Fibroblast of lung (primary cell): Measurements from ENCODE around the gene DNAJB13.

Source experiments
- CTCF ChIP-seq, 2 donors: IDR thresholded peaks in 1 of 2; conservative IDR thresholded peaks in 1 of 2; 1 replicate in 1 of 2; 2 replicates in 1 of 2; pipeline ENCODE4 v1.5.1; 2011 to 2012; ENCODE audit warnings: low read length in 2 of 2, control low read depth in 1 of 2, inconsistent platforms in 1 of 2, low read depth in 1 of 2, mild to moderate bottlenecking in 1 of 2
- EZH2 ChIP-seq: IDR thresholded peaks from 2 replicates; pipeline ENCODE4 v1.5.1; 2012; ENCODE audit warnings: low read length, control low read depth, mild to moderate bottlenecking; ENCODE audit errors: missing control alignments

GRCh38 chr11:73972187-73972586 is 21.4 kb downstream of the DNAJB13 start:
- TF ChIP-seq CTCF (conservative IDR thresholded peaks at IDR 0.05 in 1 of 2, IDR thresholded peaks at IDR 0.05 in 1 of 2; ENCODE audit: low read depth in 1 of 2, low read length in 2 of 2) (no peak), EZH2 (no peak)
